ENCODE data around the gene CCN5. TPM values are rescaled to one million over a fixed set of nuclear protein-coding genes. Genes with fewer than 3 reads are reported as not detected.

The CCN5 gene
- total and polyA plus RNA-seq, 2 of the 13 experiments (the other 11 are each of a cell fraction or from before 2014, with no cell fraction given): 0.12 TPM; not detected in 1

GRCh38 chr20:44701858-44702256 is 13.3 kb upstream of the CCN5 start (continued):
- no peak for TF ChIP-seq GLI4 (CRISPR knock-in tag; IDR thresholded peaks at IDR 0.05; ENCODE audit: borderline replicate concordance)

GRCh38 chr20:44702776-44703175 is 12.4 kb upstream of the CCN5 start:
- no peaks in the 10 kb centered on the region for H3K79me2 ChIP-seq (ENCODE audit: insufficient read depth, low read length)
- no peaks in the 10 kb centered on the region for H3K9me3 ChIP-seq (ENCODE audit: low read length)
- in situ Hi-C loops (cut with HindIII; ENCODE audit: extremely low pct_ligation_motif_present, low pct_unique_long_range_greater_than_20kb): no loop called here
- intact Hi-C loops (cut with micrococcal nuclease; ENCODE audit: unreplicated experiment): no loop called here
- peaks cover 4 to 32% of the 10 kb centered on the region in 2 experiments; a peak in 3 of 5 replicates for H3K27me3 ChIP-seq (ENCODE audit: control insufficient read depth in 1 of 2, insufficient read depth in 2 of 2, low read length in 2 of 2)
- no peaks in the 10 kb centered on the region for H4K20me1 ChIP-seq (ENCODE audit: insufficient read depth, low read length)
- no peak overlapping the region for H3K9ac ChIP-seq (ENCODE audit: insufficient read depth, low read depth, low read length)
- ChIA-PET CTCF (ENCODE audit: low intra/inter-chr PET ratio, low total read pairs) (no interaction called here), POLR2A (no interaction called here)
- BruUV-seq (replicated peaks): no TSS peak
- no peaks in the 10 kb centered on the region for H3K36me3 ChIP-seq (replicated peaks in 1 of 2; ENCODE audit: control insufficient read depth in 1 of 2, insufficient read depth in 2 of 2, low read length in 2 of 2)
- peaks cover 8% of the 10 kb centered on the region; the same call in 1 of the 2 replicates for H3K4me1 ChIP-seq (ENCODE audit: insufficient read depth, low read length)
- H3K4me2 ChIP-seq (ENCODE audit: low read depth, low read length): peak overlapping the region; percentile 14; the same call in 1 of the 2 replicates
- no peak overlapping the region for H3K4me3 ChIP-seq (replicated peaks in 1 of 3; ENCODE audit: insufficient read depth in 1 of 3, low read depth in 2 of 3, low read length in 3 of 3)
- no peak for DNase-seq (ENCODE audit: low spot score)
- no peak overlapping the region for H2AFZ ChIP-seq (ENCODE audit: low read length)
- ATAC-seq: peak; percentile 41
- FAIRE-seq: no peak
- WGBS (ENCODE audit: low lambda C conversion rate): 35% methylated on average over 9 of the region's 9 CpGs
- no peak overlapping the region for H3K27ac ChIP-seq (ENCODE audit: extremely low read length, insufficient read depth, low read length)
- TF ChIP-seq ZNF776 (CRISPR knock-in tag; IDR thresholded peaks at IDR 0.05) (no peak), RARG (CRISPR knock-in tag; IDR thresholded peaks at IDR 0.05; ENCODE audit: low read depth) (no peak), ZSCAN31 (CRISPR knock-in tag; IDR thresholded peaks at IDR 0.05; ENCODE audit: low read depth) (no peak), TFAP4 (IDR thresholded peaks at IDR 0.05; ENCODE audit: borderline replicate concordance, low read depth) (peak; percentile 64; the same call in 1 of the 2 replicates), NCOA5 (CRISPR knock-in tag; IDR thresholded peaks at IDR 0.05) (no peak), NR3C1 (CRISPR knock-in tag; IDR thresholded peaks at IDR 0.05) (no peak), E2F5 (CRISPR knock-in tag; conservative IDR thresholded peaks at IDR 0.05) (no peak), NR2F2 (IDR thresholded peaks at IDR 0.05; ENCODE audit: borderline replicate concordance, low read depth) (no peak), ZZZ3 (CRISPR knock-in tag; IDR thresholded peaks at IDR 0.05; ENCODE audit: borderline replicate concordance) (no peak), POLR2A (IDR thresholded peaks at IDR 0.05; ENCODE audit: insufficient read depth in 1 of 2, low read depth in 2 of 2, low read length in 2 of 2) (no peak), HBP1 (CRISPR knock-in tag; IDR thresholded peaks at IDR 0.05; ENCODE audit: low read depth) (no peak), ZNF781 (CRISPR knock-in tag; IDR thresholded peaks at IDR 0.05; ENCODE audit: borderline replicate concordance, not compliant biosample characterization) (no peak), AHDC1 (CRISPR knock-in tag; IDR thresholded peaks at IDR 0.05; ENCODE audit: borderline replicate concordance) (no peak), ZNF33A (CRISPR knock-in tag; IDR thresholded peaks at IDR 0.05; ENCODE audit: borderline replicate concordance) (no peak)
